HPDE6-E6E7 (cell line): ENCODE results near the gene CNOT11.
"Not testable (repeated sequence)": the region's sequence is repeated elsewhere in the genome, so short reads cannot be mapped to it uniquely, and the experiment has no call there.

ENCODE experiments used
- DNase-seq: peaks from one replicate; pipeline ENCODE4 v3.0.0; 2011; ENCODE audit warnings: missing footprints; ENCODE audit errors: extremely low spot score

CNOT11 gene

DNA sequence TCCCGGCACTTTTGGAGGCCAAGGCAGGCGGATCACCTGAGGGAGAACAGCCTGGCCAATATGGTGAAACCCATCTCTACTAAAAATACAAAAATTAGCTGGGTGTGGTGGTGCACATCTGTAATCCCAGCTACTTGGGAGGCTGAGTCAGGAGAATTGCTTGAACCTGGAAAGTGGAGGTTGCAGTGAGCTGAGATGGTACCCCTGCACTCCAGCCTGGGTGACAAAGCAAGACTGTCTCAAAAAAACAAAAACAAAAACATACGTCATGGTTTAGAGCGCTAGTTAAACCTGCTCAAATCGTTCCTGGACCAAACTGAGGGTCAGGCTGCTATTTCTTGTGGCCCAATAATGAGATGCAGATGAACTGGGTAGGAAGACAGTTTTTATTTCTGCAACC lies 7.2 kb upstream of the CNOT11 start:
- DNase-seq: not testable (repeated sequence)

- DNase-seq: not testable (repeated sequence)
Measured at GRCh38 chr2:101248756-101249155, 3.9 kb upstream of the CNOT11 start.

GRCh38 chr2:101249826-101250225 lies 2.9 kb upstream of the CNOT11 start:
- DNase-seq: no peak

GRCh38 chr2:101251246-101251781 lies 1.4 kb upstream of the CNOT11 start:
- not testable (repeated sequence) for DNase-seq

DNA sequence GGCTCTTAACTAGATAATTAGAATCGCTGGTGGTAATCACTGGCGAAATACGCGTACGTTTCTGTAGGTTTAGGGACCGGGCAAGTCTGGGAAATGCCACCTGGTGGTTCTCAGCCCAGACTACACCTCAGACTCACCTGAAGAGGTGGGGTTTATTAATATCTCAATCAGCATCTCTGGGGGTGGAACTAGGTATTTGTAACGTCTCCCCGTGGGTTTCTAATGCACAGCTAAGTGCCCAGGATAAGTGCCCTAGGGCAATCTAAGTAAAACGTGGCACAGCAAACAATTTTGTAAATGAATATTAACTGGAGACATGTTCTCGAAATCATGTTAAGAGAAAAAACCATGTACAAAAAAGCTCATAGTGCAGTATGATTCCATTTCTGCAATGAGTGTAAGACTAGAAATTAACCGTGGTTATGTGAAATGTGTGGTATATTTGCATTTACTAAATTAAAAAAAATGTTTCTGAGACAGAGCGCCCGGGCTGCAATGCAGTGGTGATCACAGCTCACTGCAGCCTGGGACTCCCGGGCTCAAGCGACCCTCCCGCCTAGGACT lies 760 bp upstream of the CNOT11 start:
- peak; percentile 84 for DNase-seq

DNA sequence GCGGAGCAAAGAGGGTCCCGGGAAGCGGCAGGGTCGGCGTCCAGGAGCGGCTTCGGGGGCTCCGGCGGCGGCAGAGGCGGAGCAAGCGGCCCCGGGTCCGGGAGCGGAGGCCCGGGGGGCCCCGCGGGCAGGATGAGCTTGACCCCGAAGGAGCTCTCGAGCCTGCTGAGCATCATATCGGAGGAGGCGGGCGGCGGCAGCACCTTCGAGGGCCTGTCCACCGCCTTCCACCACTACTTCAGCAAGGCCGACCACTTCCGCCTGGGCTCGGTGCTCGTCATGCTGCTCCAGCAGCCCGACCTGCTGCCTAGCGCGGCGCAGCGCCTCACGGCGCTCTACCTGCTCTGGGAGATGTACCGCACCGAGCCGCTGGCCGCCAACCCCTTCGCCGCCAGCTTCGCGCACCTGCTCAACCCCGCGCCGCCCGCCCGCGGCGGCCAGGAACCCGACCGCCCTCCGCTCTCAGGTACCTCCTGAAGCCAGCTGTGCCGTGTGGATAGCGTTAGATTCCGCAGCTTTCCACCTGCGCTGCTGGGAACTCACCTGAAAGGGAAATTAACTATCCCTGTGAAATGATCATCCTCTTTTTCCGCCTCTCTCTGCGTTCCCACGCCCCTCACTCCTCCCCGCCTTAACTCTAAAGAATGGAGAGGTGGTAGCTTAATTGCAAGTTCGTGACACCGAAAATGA lies 472 bp downstream of the CNOT11 start:
- peak; percentile 44 for DNase-seq

- DNase-seq: no peak
Measured at GRCh38 chr2:101253703-101254450, 1.2 kb downstream of the CNOT11 start.

DNA sequence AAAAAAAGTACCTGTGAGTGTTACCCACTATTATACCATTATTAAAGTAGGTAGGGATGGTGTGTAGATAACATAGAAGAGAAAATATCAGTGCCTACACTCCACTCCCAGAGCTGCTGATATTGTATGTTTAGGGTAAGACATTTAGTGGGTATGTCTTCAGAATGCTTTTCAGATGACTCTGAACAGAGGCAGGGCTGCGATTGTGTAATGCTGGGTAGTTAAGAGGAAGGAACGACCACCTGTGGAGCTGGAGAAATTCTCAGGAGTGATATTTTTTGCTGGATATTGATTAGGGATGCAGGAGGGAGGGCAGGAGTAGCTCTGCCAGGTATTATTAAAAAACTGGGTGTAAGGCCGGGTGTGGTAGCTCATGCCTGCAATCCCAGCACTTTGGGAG lies 2.8 kb downstream of the CNOT11 start:
- no peak for DNase-seq

GRCh38 chr2:101256316-101256715 lies 3.6 kb downstream of the CNOT11 start:
- no peak for DNase-seq

DNA sequence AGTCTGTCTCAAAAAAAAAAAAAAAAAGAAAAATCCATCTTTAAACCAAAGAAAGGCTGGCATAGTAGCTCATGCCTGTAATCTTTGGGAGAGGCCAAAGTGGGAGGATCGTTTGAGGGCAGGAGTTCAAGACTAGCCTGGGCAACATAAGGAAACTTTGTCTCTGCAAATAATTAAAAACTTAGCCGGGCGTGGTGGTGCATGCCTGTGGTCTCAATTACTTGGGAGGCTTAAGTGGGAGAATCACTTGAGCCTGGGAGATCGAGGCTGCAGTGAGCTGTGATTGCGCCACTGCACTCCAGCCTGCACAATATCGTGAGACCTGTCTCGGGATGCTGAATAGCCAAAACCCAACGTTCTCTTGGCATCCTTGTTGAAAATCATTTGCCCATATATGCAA lies 6.1 kb downstream of the CNOT11 start:
- no peak for DNase-seq

DNA sequence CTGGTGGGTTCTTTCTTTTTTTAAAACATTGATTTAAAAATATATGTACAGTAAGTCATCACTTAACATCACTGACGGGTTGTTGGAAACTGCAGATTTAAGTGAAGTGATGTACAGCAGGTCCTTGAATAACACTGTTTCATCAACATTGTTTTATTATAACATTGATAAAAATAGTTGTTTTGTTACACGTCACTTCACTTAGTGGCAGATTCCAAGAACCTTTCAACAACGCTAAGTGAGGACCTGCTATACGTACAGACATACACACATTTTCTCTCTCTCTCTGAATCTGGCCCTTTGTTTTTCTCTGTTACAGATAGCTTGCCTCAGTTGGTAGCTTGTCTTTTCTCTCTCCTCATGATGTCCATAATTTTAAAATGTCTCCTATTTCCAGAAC lies 9.5 kb downstream of the CNOT11 start:
- DNase-seq: no peak

- DNase-seq: no peak
Measured at GRCh38 chr2:101263377-101263800, 10.7 kb downstream of the CNOT11 start.

DNA sequence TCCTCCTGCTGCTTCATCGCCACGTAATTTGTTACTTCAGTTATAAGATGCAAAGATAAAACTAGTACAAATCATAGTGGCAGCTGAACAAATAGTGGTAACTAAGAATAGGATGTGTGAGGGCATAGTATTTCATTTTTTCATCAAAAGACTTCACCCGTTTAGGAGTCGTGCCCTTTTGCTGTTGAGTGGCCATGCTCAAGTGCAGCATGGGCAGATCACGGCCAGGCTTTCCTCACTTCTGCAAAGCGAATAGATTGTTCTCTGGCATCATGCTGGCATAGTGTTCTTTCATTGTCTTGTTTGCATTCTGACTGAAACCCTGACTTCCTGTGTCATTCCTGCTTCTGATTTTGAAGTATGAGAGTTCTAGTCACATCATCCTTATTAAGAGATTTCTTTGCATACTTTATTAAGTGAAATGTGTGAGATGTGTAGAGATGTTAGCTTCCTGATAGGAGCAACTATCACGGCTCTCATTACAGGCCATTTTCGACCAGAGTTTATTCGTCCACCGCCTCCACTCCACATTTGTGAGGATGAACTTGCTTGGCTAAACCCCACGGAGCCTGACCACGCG lies 11.8 kb downstream of the CNOT11 start:
- DNase-seq: no peak

- peak; percentile 70 for DNase-seq
Measured at GRCh38 chr2:101265893-101266499, 13.3 kb downstream of the CNOT11 start.

DNA sequence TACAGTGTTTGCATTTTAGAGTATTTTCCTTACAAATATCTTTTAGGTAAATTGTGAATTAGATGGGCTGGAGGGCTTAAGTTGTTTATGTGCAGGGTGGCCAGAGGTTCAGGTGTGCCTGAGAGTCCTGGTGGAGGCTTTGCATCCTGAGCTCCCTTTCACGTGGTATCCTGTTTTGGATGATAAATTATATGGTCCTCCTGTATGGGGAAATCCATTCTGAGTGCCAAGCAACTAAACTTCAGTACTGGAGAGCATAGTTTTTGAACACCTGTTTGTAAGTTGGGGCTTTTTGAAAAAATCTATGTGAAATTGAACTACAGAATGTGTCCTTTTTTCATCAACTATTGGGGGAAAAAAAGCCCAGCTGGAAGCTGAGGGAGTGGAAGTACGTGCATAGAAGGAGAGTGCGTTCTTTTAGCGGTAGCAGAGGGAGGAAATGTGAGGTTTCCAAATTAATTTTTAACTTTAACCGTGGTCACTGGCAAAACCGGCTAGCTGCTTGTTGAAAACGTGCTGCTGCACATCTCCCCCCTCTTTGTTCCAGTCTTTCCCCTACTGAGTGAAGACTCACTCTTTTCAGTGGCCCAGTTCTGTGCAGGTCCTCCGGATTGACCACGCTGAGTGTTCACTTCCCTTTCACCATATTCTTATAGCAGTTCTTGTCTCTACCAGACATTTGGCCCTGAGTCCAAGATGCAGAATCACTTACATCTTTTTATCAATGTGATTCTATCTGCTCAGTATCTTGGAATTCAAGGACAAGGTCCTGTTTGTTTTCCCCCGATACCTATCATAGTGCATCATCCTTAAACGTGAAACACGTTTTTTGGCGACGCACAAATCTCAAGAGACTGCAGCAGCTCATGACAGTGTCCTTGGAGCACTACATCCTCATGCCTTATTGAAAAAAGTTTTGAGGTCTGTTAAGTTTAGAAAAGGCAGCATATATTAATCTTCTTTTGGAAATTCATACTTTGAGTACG lies 15.3 kb downstream of the CNOT11 start:
- DNase-seq: no peak

DNA sequence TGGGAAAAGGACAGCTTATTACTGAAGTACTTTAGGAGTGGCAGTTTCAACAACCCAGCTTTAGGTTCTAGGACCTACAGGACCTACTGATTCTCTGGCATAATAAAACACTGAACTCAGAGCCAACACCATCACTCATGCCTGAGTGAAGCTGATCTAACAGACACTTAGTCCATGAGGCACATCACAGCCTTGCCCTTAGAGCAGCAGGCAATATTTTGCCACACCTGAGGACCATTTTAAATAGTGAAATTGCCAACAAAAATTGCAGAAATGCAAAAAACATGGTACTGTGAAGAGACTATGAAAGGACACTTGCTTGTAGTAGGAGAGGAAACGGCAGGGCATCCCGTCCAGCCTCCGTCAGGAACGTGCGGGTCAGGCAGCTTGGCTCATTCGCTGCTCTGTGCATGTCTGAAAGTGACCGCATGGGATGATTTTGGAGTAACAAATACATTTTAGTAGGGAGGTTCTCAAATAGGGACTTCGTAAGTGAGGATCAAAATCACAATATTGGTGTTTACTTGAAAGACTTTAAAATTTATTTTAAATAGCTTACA lies 18.1 kb downstream of the CNOT11 start:
- no peak for DNase-seq

DNA sequence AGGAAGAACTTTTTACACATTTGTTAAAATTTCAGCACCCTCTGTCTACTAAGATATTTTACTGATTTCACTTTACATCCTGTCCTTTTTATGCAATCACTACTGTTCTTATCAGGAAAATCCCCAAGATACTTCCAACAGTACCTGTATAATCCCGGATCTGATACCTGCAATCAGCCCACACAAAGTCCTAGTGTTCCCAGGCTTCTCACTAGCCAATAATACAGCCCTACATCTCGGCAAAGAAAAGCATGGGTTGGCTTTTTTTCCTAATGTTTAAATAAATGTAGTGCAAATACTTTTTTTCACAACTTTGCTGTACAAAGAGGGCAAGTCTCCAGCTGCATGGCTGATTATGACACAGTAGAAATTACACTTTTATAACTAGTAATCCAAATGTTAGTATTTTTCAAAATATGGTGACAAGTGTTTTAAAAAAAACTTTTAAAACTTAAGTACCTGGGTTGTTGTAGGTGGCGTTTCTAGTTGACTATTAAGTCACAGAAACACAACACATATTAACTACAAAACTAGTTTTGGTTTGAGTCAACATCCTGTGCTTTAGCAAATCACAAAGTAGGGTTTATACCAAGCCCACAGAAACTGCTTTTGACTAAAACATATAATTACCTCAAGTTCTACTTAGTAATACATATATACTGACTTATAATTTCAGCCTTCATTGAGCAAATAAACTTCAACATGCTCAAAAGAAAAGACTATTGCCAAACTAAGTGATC lies 19.5 kb downstream of the CNOT11 start:
- no peak for DNase-seq

DNA sequence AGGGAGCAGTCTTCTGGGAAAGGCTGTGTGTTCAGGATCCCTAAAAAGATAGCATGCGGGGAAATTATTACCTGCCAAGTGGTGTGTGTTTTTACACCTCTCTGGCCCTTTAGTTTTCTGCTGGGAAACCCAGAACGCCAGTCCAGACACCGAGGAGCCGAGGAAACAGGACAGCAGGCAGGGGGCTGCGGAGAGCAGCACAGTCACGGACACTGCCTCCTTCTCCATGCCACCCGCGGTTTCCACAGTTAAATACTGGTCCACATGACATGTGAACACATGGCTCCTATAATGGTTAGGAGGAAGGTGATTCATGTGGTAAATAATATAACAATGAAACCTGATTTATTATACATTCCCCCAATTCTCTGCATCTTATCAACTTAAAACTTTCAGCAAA lies 20.4 kb downstream of the CNOT11 start:
- DNase-seq: no peak

DNA sequence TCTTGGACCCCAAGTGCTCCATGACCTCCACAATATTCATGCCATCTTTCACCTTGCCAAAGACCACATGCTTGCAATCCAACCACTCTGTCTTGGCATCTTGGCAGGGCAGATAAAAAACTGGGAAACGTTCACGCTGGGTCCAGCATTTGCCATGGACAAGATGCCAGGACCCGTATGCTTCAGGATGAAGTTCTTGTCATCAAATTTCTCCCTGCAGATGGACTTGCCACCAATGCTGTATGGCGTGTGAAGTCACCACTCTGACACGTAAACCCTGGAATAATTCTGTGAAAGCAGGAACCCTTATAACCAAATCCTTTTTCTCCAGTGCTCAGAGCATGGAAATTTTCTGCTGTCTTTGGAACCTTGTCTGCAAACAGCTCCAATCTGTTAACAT lies 21.5 kb downstream of the CNOT11 start:
- no peak for DNase-seq

- DNase-seq: no peak
Measured at GRCh38 chr2:101277111-101277510, 24.4 kb downstream of the CNOT11 start.
